Adipocyte (in vitro differentiated cells): ENCODE measurements around the gene IPO9.
"Not testable (repeated sequence)": the region's sequence is repeated elsewhere in the genome, so short reads cannot be mapped to it uniquely, and the experiment has no call there.

Experiments
- DNase-seq: peaks from one replicate; pipeline ENCODE4 v3.0.0-alpha.2; 2015; ENCODE audit warnings: low read depth
- H3K27me3 ChIP-seq: replicated peaks from 2 replicates; pipeline ENCODE4 v1.7.0; 2013; ENCODE audit warnings: mild to moderate bottlenecking, low read length, moderate library complexity; ENCODE audit not compliant: control insufficient read depth, insufficient read depth
- H3K36me3 ChIP-seq: 2 replicates; pipeline ENCODE4 v1.7.0; 2013; ENCODE audit warnings: low read length, mild to moderate bottlenecking, moderate library complexity; ENCODE audit not compliant: control insufficient read depth, insufficient read depth, severe bottlenecking
- H3K4me1 ChIP-seq: 2 replicates; pipeline ENCODE4 v1.7.0; 2013; ENCODE audit warnings: mild to moderate bottlenecking, low read length, moderate library complexity; ENCODE audit not compliant: control insufficient read depth, insufficient read depth
- H3K4me3 ChIP-seq: 2 replicates; pipeline ENCODE4 v1.7.0; 2013; ENCODE audit warnings: mild to moderate bottlenecking, low read length, moderate library complexity
- H3K9ac ChIP-seq: 2 replicates; pipeline ENCODE4 v1.7.0; 2013; ENCODE audit warnings: mild to moderate bottlenecking, low read length, moderate library complexity
- H3K9me3 ChIP-seq: 2 replicates; pipeline ENCODE4 v1.7.0; 2013; ENCODE audit warnings: mild to moderate bottlenecking, low read length, moderate library complexity; ENCODE audit not compliant: control insufficient read depth

IPO9 gene

GRCh38 chr1:201899683-201900429 is 70.9 kb downstream of the IPO9 start:
- H3K27me3 ChIP-seq, result no peaks in the 10 kb centered on the region
- peaks cover 53% of the 10 kb centered on the region for H3K4me1 ChIP-seq
- no peak overlapping the region for H3K4me3 ChIP-seq
- no peaks in the 10 kb centered on the region for H3K9me3 ChIP-seq
- DNase-seq, result no peak
- peaks cover 25% of the 10 kb centered on the region for H3K36me3 ChIP-seq
- no peak overlapping the region for H3K9ac ChIP-seq

- peaks cover 25% of the 10 kb centered on the region for H3K36me3 ChIP-seq
- peak; percentile 22 for DNase-seq
- no peaks in the 10 kb centered on the region for H3K27me3 ChIP-seq
- no peak overlapping the region for H3K4me3 ChIP-seq
- no peaks in the 10 kb centered on the region for H3K9me3 ChIP-seq
- peaks cover 59% of the 10 kb centered on the region for H3K4me1 ChIP-seq
- H3K9ac ChIP-seq, result no peak overlapping the region
Observed at GRCh38 chr1:201900476-201900875, 71.5 kb downstream of the IPO9 start.

- peaks cover 64% of the 10 kb centered on the region for H3K4me1 ChIP-seq
- not testable (repeated sequence) for DNase-seq
Observed at GRCh38 chr1:201901036-201901435, 72.1 kb downstream of the IPO9 start.

GRCh38 chr1:201902198-201902597 is 73.2 kb downstream of the IPO9 start:
- DNase-seq, result peak; percentile 60
- Histone ChIP-seq H3K4me1 (peaks cover 57% of the 10 kb centered on the region), H3K9ac (peak overlapping the region; percentile 78), H3K4me3 (no peak overlapping the region), H3K27me3 (no peaks in the 10 kb centered on the region), H3K9me3 (no peaks in the 10 kb centered on the region), H3K36me3 (peaks cover 25% of the 10 kb centered on the region)

More at GRCh38 chr1:201901036-201901435, 72.1 kb downstream of the IPO9 start:
- peaks cover 25% of the 10 kb centered on the region for H3K36me3 ChIP-seq
- H3K9me3 ChIP-seq, H3K27me3 ChIP-seq, H3K9ac ChIP-seq, H3K4me3 ChIP-seq: not testable (repeated sequence)

GRCh38 chr1:201903135-201903534 is 74.2 kb downstream of the IPO9 start:
- H3K27me3 ChIP-seq, result no peaks in the 10 kb centered on the region
- H3K9ac ChIP-seq, result peak overlapping the region; percentile 88
- H3K4me3 ChIP-seq, result no peak overlapping the region
- DNase-seq, result peak; percentile 73
- H3K4me1 ChIP-seq, result peaks cover 55% of the 10 kb centered on the region
- peaks cover 20% of the 10 kb centered on the region for H3K36me3 ChIP-seq
- H3K9me3 ChIP-seq, result no peaks in the 10 kb centered on the region

- Histone ChIP-seq H3K4me3 (peak overlapping the region; percentile 9), H3K9me3 (no peaks in the 10 kb centered on the region), H3K4me1 (peaks cover 55% of the 10 kb centered on the region), H3K9ac (peak overlapping the region; percentile 88), H3K36me3 (peaks cover 7% of the 10 kb centered on the region), H3K27me3 (no peaks in the 10 kb centered on the region)
- peak; percentile 89 for DNase-seq
Observed at GRCh38 chr1:201904579-201904978, 75.6 kb downstream of the IPO9 start.

GRCh38 chr1:201905234-201905890 is 76.4 kb downstream of the IPO9 start:
- no peaks in the 10 kb centered on the region for H3K27me3 ChIP-seq
- H3K9me3 ChIP-seq, result no peaks in the 10 kb centered on the region
- H3K4me3 ChIP-seq, result peak overlapping the region; percentile 9
- peak overlapping the region; percentile 88 for H3K9ac ChIP-seq
- no peak for DNase-seq
- peaks cover 51% of the 10 kb centered on the region for H3K4me1 ChIP-seq
- H3K36me3 ChIP-seq, result no peaks in the 10 kb centered on the region

GRCh38 chr1:201906336-201906735 is 77.4 kb downstream of the IPO9 start:
- Histone ChIP-seq H3K4me1 (peaks cover 44% of the 10 kb centered on the region), H3K9me3 (no peaks in the 10 kb centered on the region), H3K27me3 (no peaks in the 10 kb centered on the region), H3K9ac (peak overlapping the region; percentile 88), H3K4me3 (no peak overlapping the region), H3K36me3 (no peaks in the 10 kb centered on the region)
- DNase-seq, result no peak

- DNase-seq, result no peak
- Histone ChIP-seq H3K9ac (no peak overlapping the region), H3K9me3 (no peaks in the 10 kb centered on the region), H3K4me1 (peaks cover 42% of the 10 kb centered on the region), H3K27me3 (no peaks in the 10 kb centered on the region), H3K4me3 (no peak overlapping the region), H3K36me3 (no peaks in the 10 kb centered on the region)
Observed at GRCh38 chr1:201907621-201908020, 78.7 kb downstream of the IPO9 start.

- H3K4me3 ChIP-seq, result no peak overlapping the region
- no peaks in the 10 kb centered on the region for H3K27me3 ChIP-seq
- no peaks in the 10 kb centered on the region for H3K9me3 ChIP-seq
- no peaks in the 10 kb centered on the region for H3K36me3 ChIP-seq
- no peak for DNase-seq
- H3K4me1 ChIP-seq, result peaks cover 46% of the 10 kb centered on the region
- H3K9ac ChIP-seq, result peak overlapping the region; percentile 63
Observed at GRCh38 chr1:201911826-201912571, 83.0 kb downstream of the IPO9 start.

GRCh38 chr1:201912832-201913231 is 83.9 kb downstream of the IPO9 start:
- Histone ChIP-seq H3K4me3 (no peak overlapping the region), H3K27me3 (no peaks in the 10 kb centered on the region), H3K4me1 (peaks cover 54% of the 10 kb centered on the region), H3K9me3 (no peaks in the 10 kb centered on the region), H3K36me3 (no peaks in the 10 kb centered on the region), H3K9ac (peak overlapping the region; percentile 63)
- no peak for DNase-seq
